NCI-H510A treated with DMSO at 0.1 percent for 48 hours (cell line): ENCODE results near the gene KANSL1.
"Not testable (repeated sequence)": the region's sequence is repeated elsewhere in the genome, so short reads cannot be mapped to it uniquely, and the experiment has no call there.

Source experiments
- DNase-seq: peaks from one replicate; lab custom pipeline; 2025; lab: John Stamatoyannopoulos, UW

The KANSL1 gene

DNA sequence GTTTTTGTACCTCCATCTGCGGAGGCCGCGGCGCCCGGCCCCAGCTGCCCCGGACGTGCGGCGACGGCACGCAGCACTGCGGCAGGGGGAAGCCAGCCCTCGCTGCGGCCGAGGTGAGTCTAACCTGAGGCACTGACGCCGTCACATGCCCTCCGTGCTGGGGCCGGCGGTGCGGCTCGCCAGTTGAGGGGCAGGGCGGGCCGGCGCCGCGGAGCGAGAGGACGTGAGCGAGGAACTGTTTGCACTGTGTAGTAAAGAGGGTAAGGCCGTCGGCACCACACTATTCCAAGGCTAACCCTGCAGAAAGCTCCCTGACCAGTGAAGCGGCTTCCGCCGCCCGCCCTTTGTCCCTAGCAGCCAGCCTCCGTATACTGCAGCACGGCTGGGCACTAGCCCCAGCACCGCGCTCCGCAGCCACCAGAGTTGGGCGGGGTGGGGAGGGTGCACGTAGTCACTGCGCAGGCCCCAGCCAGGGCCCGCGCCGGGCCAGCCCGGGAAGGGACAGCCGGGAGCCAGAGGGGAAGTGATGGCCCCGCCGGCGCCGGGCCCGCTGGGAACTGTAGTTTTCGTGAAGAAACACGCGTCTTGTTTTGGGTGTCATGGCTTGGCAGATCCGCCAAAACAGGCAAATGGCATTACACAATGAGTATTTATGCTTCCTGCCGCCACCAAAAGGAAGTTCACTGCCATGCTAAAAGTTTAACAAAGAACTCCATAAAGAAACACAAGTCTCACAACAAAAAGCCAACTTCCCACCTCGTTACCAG is 580 bp upstream of the KANSL1 start:
- peak; percentile 98 for DNase-seq

DNA sequence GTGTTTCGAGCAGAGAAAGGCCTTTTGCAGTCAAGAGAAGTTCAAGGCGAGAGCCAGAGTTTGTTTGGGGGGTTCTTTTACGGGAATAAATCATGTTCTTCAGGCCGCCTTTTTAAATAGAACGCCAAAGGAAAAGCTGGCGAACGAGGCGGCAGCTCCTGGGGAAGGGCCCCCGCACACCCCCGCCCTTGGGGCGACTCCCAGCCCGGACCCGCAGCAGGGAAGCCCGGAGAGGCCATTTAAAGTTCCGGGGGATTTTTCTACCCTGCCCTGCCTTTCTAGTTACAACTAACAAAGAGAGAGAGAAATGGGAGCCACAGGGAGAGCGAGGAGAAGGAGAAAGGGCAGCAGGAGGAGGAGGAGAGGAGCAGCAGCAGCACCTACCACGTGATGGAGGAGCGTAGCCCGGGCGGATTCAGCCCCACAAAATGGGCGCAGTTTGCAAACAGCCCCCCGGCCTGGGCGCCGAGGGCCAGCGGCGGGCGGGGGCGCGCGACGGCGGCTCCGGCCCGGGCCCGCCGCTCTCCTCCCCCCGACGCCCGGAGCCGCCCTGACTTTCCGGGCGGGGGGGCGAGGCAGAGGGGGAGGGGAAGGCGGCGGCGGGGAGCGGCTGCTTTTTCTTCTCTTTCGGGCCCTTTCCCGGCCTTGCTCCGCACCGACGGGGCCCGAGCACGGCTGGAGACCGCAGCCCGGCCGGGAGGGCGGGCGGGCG is 634 bp downstream of the KANSL1 start:
- DNase-seq: peak; percentile 80

GRCh38 chr17:46192189-46192438 is 1.1 kb downstream of the KANSL1 start:
- no peak for DNase-seq

DNA sequence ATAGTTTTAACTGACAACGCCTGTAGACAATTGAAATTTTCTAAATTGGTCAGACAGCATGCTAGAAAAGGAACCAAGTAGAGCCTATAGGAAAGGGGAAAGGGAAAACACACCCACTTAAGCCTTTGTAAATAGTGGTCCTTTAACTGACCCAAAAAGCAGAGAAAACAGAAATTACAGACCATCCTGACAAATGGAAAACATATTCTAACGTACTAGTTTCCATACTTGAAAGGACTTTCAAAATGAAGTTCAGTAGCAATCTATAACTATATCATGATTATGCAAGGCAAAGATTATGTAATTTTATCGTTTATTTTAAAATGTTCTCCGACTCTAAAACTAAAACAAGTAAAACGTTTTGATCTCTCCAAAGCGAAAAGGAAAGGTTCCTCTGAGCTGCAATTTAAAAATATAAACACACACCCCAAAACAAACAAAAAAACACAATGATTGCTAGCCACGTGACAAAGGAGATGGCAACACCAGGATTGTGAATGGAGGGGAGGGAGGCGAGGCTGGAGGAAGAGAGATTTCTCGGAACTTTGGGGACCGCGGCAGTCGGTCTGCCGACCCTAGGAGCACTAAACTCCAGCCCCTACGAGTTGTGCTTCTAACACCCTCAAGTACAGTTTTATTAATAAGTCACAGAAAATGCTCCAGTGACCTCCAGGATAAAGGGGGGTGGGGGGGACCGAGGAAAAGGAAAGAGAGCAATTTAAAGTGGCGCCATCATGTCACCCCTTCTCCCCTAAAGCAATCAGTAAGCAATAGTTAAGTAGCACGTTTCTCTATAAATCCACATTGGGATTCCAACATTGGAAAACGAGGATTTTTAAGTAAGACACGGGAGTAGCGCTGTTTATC is 1.7 kb downstream of the KANSL1 start:
- peak; percentile 72 for DNase-seq

GRCh38 chr17:46190763-46191162 is 2.5 kb downstream of the KANSL1 start:
- no peak for DNase-seq

DNA sequence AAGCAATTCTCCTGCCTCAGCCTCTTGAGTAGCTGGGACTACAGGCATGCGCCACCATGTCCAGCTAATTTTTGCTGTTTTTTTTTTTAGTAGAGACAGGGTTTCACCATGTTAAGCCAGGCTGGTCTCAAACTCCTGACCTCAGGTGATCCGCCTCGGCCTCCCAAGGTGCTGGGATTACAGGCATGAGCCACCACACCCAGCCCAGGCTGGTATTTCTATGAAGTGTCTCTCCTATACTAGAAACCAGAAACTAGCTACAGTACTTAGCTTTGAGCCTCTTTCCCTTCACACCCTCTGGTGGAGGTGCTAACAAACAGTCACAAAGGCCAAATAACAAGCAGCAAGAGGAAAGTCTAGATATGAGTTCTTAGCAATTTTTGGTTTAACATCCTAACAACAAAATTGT is 6.4 kb downstream of the KANSL1 start:
- peak; percentile 59 for DNase-seq

- DNase-seq: no peak
Observed at GRCh38 chr17:46184696-46185095, 8.5 kb downstream of the KANSL1 start.

- not testable (repeated sequence) for DNase-seq
Observed at GRCh38 chr17:46183383-46183782, 9.8 kb downstream of the KANSL1 start.

DNA sequence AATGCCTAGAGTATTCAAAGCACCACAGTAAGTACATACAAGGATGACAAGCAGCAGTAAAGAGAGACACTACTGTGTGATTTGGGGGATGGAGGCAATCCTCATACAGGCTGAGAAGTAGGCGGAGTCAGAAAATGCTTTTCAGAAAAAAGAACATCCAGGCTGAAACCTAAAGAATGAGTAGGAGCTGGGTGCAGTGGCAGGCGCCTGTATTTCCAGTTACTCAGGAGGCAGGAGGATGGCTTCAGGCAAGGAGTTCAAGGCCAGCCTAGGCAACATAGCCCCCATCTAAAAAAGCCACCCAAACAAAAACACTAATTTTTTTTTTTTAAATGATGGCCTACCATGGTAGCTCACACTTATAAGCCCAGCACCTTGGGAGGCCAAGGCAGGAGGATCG is 10.3 kb downstream of the KANSL1 start:
- no peak for DNase-seq

DNA sequence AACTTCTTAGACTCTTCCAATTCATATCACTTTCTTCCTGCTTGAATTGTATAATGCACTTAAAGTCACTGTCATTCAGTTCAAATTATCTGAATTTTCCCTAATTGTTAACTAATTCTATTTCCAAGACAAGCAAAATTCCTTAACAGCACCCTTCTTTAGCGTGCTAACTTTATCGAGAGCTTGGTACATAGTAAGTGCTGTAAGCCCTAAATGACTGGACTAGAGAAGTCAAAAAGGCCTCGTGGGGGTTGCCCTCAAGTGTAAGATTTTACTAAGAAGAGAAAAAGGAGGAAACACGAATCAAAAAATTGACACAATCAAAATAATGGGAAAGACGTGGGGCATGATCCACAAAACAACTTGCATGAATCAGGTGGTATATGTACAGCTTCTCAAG is 11.3 kb downstream of the KANSL1 start:
- no peak for DNase-seq

DNA sequence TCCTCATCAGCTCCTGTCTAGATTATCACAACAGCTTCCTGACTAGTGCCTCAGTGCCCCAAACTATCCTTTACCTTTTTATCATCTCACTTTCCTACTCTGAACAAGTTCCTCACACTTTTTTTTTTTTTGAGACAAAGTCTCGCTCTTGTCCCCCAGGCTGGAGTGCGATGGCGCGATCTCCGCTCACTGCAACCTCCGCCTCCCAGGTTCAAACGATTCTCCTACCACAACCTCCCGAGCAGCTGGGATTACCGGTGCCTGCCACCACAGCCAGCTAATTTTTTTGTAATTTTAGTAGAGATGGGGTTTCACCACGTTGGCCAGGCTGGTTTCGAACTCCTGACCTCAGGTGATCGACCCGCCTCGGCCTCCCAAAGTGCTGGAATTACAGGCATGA is 11.9 kb downstream of the KANSL1 start:
- not testable (repeated sequence) for DNase-seq

GRCh38 chr17:46180892-46181274 is 12.3 kb downstream of the KANSL1 start:
- no peak for DNase-seq

DNA sequence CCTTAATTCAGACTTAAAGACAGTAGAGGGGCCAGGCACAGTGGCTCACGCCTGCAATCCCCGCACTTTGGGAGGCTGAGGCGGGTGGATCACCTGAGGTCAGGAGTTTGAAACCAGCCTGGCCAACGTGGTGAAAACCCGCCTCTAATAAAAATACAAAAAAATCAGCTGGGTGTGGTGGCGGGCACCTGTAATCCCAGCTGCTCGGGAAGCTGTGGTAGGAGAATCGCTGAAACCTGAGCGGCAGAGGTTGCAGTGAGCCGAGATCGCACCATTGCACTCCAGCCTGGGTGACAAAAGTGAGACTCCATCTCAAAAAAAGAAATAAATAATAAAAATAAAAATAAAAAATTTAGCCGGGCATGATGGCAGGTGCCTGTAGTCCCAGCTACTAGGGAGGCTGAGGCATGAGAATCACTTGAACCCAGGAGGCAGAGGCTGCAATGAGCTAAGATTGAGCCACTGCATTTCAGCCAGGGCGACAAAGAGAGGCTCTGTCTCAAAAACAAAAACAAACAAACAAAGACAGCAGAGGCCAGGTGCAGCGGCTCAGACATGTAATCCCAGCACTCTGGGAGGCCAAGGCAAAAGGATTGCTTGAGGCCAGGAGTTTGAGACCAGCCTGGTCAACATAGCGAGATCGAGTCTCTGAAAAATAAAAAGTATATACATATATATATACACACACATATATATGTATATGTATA is 12.9 kb downstream of the KANSL1 start:
- DNase-seq: not testable (repeated sequence)

GRCh38 chr17:46179375-46179999 is 13.7 kb downstream of the KANSL1 start:
- no peak for DNase-seq

DNA sequence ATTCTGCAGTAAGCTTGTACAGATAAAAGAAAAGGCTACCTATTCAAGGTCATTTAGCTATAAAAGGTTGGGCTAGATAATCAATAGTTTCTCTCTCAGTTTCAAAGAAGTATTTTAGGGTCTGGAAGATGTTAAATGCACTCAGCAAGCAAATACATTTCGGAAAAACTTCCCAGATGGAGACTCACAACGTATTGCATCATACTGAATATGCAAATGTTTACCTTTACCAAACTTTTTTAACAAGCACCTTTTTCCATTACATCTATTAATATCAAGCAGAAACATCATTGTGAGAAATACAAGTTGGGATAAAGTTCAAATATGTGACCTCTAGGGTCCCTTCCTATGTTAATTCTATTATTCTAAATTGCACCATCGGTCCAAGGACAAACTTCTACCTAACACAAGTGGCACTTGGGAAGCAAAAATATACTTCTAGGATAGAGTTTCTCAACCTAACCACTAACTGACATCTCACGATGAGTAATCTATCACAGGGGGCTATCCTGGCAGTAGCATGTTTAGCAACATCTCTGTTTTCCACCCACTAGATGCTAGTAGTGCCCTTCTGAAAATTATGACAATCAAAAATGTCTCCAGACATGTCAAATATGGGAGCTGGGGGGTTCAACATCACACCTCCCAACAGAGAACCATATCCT is 14.5 kb downstream of the KANSL1 start:
- DNase-seq: no peak

DNA sequence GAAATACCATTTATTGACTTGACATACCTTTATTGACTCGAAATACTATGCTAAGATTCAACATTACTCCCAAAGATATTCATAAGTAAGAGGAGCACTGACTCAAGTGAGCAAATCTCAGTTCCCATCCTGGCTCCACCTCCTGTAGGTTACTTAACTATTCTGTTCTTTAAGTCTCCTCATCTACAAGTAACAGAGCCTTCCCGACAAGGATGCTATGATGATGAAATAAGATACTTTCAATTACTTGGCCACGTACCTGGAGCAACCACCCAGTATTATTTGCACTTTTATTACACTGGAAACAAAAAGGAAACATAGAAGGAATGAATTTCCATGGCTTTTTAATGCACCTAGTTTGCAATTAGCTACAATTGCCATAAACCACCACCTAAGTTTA is 16.3 kb downstream of the KANSL1 start:
- DNase-seq: no peak

- no peak for DNase-seq
Observed at GRCh38 chr17:46175891-46176290, 17.3 kb downstream of the KANSL1 start.

- no peak for DNase-seq
Observed at GRCh38 chr17:46173153-46173552, 20.1 kb downstream of the KANSL1 start.

DNA sequence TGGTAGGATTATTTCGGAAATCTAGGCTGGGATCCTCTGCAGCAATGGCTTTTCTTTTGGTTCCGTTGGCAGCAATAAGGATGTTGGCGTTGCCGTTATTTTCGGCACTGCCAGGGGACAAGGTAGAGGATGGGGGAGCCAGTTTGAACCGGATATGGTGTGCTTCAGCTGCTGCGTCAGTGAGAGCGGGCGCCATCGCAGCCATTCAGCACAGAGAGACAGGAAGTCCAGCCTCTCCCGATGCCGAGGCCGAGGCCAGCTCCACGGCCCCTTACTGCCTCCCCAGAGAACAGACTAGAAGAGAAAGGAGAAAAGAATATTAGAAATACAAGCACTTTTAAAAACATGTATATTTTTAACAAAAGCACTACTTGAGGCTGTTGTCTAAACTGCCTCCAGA is 21.3 kb downstream of the KANSL1 start:
- no peak for DNase-seq

DNA sequence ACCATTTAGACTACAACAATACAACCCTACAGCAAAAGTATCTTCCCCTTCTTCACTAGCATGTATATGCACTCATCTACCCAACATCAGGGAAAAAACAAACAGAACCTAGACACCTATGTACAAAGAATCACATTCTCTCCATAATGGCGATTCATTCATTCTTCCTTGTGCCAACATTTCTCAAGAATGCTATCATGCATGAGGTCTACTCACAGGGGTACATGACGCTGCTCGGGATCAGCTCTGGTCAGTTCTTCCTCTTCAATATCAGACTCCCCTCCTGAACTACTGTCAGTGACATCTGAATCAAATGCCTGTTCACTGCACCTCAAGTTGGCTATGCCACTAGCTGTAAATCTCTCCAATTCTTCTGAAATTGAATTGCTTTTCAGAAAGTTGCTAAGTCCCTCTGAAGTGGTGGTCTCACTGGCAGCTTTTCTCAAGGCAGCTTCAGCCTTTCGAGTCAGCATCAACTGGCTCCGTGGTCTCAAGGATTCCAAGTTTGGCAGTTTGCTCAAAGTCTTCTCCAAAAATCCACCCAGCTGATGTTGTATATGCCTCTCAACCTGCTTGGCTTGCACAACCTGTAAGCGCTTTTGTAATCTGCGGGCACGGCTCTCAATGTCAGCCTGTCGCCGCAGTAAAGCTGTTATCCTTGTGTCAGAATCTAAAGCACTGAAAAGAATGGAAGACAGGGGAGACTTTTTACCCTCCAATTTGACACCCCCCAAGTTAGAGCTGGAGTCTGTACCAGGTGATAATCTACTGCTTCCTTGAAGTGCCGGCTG is 22.4 kb downstream of the KANSL1 start:
- DNase-seq: no peak
